ENCODE measurements around the gene NXPH4.

NXPH4 gene

DNA sequence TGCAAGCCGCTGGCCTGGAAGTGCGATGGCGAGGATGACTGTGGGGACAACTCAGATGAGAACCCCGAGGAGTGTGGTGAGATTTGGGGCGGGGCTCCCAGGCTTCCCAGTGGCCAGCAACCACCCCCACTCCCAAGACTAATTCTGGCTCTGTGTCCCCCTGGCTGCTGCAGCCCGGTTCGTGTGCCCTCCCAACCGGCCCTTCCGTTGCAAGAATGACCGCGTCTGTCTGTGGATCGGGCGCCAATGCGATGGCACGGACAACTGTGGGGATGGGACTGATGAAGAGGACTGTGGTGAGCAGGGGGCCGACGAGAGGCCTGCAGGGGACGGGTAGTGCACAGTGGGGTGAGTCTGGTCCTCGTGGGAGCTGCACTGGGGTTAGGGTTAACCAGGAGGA, 12.1 kb upstream of the NXPH4 start:
- DNase-seq: no peak

DNA sequence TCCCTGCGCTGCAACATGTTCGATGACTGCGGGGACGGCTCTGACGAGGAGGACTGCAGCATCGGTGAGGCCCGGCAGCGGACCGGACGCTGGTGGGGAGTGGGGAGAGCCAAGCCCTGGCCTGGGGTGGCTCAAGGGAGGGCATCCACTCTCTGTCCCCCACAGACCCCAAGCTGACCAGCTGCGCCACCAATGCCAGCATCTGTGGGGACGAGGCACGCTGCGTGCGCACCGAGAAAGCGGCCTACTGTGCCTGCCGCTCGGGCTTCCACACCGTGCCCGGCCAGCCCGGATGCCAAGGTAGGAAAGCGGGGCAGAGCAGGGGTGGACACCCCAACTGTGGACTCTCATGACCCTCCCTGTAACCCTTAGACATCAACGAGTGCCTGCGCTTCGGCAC, 11.4 kb upstream of the NXPH4 start:
- DNase-seq: no peak

DNA sequence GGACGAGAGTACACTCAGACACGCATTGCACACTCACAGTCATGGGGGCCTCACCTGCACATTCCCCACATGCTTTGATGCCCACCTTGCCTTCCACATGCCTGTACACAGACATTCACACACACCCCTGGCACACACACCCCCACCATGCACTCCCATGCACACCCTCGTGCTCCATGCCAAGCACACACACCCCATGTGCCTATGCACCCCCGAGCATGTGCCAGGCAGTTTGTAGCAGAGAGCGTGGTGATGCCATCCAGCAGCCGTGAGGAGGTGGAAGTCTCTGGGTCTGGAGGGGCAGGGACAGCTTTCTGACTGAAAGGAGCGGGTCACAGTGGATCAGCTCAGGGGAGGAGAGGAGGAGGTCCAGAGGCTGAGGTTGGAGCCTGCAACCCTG, 10.7 kb upstream of the NXPH4 start:
- no peak for DNase-seq

DNA sequence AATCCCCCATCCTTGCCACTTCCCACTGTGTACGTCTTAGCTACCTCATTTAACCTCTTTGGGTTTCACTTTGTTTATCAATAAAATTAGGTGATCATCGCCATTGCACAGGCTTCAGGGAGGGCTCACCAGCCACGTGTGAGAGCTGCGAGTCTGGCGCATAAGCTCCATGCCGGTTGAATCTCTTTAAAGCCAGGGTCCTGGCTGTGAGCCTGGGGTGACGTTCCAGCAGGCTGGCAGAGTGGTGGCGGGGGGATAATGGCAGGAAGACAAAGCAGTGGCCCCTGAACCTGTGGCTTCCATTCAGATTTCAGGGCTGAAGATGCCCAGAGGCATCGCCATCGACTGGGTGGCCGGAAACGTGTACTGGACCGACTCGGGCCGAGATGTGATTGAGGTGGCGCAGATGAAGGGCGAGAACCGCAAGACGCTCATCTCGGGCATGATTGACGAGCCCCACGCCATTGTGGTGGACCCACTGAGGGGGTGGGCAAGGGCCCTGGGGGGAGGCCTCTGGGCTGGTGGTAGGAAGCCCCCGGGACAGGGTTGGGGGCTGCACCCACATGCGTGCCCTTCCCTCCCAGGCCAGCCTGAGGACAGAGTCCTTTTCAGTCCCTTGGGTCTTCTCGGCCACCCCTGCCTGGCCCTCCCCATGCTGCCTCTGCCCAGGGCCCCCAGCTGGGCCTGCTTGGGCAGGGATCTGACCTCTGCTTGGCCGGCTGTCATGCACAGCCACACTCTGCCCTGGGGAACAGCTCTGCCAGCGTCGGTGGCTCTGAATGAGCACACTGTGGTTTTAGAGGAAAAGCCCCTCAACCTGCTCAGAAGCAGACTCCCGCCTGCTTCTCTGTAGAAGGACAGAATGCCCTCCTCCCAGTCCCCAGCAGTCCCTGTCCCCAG, 8.6 kb upstream of the NXPH4 start:
- no peak for DNase-seq

DNA sequence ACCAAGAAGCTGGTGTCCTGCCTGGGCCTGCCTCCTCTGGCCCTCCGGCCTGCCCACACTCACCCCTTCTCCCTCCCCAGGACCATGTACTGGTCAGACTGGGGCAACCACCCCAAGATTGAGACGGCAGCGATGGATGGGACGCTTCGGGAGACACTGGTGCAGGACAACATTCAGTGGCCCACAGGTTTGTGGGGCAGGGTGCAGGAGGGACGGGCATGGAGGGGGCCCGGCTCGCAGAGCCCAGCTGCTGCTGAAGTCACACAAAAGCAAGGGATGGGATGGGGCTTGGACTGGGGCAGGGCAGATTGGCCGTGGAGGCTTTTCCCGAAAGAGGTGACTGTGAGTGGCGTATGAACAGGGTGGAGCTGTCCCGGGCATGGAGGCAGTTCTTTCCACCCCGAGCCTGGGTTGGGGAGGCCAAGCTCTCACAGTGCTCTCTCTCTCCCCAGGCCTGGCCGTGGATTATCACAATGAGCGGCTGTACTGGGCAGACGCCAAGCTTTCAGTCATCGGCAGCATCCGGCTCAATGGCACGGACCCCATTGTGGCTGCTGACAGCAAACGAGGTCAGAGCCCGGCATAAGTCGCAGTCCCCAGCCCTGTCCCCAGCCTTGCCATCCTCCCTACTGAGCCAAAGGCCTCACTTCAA, 7.8 kb upstream of the NXPH4 start:
- no peak for DNase-seq

DNA sequence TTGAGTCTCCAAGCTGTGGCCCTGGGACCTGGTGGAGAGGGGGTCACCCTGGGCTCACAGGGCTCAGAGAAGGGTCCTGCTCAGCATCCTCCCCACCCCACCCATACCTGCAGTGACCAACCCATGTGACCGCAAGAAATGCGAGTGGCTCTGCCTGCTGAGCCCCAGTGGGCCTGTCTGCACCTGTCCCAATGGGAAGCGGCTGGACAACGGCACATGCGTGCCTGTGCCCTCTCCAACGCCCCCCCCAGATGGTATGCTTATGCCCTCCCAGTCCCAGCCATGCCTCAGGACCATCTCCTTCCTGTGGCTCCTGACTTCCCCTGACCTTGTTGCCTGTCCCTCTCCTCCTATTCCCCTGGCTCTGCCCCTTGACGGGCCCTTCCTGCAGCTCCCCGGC, 6.7 kb upstream of the NXPH4 start:
- no peak for DNase-seq

DNA sequence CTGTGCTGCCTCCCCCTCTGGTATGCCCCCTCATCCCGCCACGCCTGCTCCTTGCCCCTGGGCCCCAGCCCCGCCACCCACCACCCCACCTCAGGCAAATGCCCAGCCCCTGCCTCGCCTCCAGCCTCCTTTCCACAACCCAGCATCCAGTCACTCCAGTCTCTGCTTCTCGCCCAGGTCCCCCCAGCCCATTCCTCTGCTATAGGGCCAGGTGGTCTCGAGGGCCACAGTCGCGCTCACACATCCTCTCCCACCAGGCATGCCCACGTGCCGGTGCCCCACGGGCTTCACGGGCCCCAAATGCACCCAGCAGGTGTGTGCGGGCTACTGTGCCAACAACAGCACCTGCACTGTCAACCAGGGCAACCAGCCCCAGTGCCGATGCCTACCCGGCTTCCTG, 6.1 kb upstream of the NXPH4 start:
- DNase-seq: no peak

DNA sequence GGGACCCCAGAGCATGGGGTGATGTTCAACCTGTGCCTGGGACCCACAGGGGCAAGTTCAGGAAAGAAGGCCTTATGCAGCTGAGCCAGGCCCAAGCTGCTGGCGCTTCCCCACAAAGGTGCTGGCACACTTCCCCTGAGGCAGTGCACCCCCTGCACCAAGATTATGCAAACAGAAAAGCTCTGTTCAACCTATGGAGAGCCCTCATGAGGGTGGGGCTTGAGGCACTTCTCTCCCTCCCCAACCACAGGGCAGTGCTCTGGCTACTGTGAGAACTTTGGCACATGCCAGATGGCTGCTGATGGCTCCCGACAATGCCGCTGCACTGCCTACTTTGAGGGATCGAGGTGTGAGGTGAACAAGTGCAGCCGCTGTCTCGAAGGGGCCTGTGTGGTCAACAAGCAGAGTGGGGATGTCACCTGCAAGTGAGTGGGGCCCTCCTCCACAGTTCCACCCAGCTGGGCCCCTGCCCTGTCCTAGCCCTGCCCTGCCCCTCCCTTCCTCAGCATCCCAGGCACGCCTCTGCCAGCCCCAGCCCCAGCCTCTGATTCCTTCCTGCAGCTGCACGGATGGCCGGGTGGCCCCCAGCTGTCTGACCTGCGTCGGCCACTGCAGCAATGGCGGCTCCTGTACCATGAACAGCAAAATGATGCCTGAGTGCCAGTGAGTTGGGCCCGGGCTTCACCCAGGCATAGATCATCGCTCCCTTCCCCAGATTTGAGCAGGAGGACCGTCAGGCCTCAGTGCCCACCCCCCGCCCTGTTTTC, 5.5 kb upstream of the NXPH4 start:
- DNase-seq: no peak

DNA sequence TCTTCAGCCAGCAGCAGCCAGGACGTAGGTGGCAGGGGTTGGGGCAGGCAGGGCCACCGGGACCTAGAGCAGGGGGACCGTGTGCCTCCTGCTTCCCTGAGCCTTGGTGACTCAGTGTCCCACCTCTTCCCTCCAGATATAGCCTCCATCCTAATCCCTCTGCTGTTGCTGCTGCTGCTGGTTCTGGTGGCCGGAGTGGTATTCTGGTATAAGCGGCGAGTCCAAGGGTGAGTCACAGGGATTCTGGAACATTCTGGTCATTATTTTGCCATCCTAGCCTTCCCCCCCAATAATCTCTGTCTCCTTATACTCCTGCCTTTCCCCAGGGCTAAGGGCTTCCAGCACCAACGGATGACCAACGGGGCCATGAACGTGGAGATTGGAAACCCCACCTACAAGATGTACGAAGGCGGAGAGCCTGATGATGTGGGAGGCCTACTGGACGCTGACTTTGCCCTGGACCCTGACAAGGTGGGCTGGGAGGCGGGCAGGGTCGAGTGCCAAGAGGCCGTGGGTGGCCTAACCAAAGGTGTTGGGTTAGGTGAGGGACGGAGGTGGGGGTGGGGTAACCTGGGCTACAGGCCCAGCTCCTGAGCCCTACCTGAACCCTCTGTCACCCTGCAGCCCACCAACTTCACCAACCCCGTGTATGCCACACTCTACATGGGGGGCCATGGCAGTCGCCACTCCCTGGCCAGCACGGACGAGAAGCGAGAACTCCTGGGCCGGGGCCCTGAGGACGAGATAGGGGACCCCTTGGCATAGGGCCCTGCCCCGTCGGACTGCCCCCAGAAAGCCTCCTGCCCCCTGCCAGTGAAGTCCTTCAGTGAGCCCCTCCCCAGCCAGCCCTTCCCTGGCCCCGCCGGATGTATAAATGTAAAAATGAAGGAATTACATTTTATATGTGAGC, 4.5 kb upstream of the NXPH4 start:
- no peak for DNase-seq

DNA sequence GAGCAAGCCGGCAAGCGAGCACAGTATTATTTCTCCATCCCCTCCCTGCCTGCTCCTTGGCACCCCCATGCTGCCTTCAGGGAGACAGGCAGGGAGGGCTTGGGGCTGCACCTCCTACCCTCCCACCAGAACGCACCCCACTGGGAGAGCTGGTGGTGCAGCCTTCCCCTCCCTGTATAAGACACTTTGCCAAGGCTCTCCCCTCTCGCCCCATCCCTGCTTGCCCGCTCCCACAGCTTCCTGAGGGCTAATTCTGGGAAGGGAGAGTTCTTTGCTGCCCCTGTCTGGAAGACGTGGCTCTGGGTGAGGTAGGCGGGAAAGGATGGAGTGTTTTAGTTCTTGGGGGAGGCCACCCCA, 3.9 kb upstream of the NXPH4 start:
- no peak for DNase-seq

DNA sequence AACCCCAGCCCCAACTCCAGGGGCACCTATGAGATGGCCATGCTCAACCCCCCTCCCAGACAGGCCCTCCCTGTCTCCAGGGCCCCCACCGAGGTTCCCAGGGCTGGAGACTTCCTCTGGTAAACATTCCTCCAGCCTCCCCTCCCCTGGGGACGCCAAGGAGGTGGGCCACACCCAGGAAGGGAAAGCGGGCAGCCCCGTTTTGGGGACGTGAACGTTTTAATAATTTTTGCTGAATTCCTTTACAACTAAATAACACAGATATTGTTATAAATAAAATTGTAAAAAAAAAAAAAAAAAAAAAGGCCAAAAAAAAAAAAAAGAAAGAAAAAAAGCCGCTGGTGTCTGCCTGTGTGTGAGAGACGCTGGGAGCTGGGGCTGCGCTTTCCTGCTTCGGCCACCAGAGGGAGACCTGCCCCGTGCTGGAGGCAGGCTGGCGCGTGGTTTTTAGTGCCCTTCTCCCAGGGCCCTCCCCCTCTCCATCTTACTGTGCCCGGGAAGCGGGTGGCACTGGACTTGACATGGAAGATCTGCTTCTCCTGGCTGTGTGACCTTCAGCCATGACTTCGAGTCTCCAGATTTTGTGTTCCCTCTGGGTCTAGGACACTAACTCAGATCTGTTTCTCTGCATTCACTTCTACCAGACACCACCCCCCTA, 3.4 kb upstream of the NXPH4 start:
- DNase-seq: no peak

DNA sequence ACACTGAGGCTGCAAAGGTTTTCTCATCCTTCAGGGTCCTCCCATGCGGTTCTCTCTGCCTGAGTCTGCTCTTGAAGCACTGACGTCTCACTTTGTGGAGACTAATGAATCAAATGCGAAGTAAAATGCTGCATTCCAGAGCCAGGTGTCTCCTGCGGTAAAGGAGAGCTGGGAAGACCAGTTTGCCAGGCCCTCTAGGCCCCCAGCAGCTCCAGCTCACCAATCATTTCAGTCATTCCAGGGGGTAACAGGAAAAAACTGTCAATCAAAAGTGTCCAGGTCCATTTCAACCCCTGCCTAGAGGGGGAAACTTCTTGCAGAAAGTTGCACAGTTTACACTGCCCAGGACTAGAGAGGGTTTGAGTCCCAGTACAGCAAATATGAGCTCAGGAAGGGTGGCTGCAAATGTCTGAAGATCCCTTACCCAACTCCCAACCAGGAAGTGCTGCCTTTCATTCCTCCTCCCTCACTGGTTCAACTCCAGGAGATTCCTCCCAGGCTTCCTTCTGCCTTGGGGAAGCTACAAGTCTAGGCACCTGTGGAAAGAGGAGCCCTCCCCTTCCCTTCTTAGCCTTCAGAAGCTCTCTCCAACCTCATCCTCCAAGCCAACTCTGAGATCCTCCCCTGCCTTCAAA, 2.7 kb upstream of the NXPH4 start:
- no peak for DNase-seq

DNA sequence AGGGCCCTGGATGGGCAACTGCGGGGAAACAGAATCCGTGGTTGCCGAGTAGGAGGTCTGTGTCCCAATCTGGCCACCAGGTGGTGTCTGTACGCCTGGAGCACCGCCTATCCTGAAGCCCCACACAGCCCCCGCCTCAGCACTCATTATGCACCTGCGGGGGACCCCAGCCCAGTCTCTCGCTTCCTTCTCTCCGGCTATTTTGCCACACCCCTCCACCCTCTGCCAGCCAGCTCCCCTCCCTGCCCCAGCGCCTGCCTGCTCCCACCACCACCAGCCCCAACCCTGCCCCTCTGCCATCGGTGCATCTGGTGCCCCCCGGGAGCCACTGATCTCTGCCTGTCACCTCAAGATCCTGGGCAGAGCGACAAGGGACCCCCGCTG, 2.2 kb upstream of the NXPH4 start:
- DNase-seq: no peak

DNA sequence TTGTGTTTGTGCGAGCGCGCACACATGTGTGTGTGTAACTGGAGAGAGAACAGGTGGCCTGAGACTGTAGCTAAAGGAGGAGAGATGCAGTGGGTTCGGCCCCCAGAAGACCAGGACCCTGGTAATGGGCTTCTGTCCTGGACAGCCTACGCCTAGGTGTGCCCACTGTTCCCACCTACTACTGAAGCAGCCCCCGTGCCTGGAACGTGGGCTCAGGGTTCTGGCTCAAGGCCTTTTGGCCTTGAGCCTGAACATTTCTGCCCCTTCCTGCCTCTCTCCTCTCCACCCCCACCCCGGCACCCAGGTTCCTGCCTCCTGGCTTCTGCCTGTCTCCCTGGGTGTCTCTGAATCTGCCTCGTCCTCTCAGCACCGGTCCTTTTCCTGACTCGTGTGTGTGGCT, 1.5 kb upstream of the NXPH4 start:
- no peak for DNase-seq

DNA sequence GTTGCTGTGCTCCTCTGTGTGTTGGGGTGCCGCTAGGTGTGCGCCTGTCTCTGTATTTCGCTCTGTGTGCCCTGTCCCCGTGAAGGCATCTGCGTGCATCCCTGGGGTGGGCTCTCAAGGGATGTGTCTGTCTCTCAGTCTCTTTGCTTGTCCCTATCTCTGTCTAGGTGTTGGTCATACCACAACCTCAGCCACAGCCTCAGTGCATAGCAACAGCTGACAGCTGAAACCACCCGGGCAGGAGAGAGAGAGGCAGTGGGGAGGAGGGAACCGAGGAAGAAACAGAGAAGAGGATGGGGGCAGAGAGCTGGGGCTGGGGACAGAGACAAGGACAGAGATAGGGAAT, 953 bp upstream of the NXPH4 start:
- DNase-seq: no peak

DNA sequence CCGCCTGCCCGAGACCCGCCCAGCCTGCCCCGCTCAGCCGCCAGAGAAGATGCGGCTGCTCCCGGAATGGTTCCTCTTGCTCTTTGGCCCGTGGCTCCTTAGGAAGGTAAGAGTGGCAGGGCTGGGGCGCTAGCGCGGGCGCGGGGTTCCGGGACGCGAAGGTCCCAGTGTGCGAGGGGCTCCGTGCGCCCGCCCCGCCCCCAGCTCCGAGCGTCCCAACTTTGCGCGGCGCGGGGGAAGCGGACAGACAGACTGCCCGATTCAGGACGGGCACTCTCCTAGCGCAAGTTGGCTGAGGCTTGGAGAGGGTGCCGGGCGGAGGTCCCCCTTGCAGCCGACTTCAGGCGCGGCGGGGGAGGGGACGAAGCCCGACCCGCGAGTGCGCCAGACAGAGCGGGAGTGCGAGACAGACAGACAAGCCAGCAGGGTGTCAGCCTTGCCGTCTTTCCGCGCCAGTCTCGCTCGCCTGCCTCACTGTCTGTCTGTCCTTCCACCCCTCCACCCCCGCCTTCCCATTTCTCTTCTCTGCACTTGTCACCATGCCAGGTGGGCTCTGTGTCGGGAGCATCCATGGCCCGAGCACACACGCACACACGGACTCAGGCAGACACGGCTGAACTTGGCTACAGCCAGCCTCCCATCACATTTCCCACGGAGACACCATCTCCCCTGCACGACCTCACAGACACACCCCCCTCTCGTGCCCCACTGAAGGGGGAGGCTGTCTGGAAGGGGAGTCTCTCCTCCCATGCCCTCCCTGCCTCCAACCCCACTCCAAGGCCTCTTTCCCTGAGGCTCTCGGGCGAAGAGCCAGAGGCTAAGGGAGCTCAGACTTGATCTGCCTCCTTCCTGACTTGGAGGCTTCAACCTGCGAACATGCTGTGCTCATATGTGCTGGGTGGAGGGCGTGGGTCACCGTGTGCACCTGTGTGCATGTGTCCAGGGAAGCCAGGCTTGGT, 606 bp downstream of the NXPH4 start:
- DNase-seq: no peak

DNA sequence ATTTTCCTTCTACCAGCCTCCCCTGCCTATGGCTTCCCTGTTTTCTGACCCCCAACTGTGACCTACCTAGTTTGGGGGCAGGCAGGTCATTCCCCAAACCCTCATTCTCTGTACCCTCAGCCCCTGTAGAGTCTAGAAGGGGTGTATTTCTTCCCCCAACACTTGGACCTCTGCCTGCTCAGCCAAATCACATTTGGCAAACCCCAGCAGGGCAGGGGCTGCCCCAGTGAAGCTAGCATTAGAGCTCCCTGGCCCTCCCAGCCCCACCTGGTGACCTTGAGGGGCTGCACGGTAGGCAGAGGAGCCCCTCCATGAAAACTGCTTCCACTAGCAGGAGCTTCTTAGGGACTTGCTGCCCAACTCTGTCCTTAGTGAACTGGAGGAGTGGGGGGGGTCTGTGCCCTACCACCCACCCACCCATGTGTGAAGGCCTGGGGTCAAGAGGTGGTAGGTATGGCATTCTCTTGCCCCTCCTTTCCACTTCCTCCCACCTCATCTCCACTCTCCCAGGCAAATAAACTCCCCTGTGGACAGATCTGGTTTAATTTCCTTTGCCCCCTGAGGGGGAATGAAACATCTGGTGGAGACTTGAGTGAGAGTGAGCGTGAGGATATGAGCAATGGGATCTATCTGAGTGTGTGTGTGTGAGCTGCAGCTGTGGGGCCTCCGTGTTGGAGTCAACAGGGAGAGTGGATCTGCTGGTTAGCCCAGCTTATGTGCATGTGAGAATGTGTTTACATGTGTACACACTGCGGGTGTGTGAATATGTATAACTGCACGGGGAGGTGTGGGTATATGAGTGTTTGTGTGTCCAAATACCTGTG, 1.6 kb downstream of the NXPH4 start:
- no peak for DNase-seq

DNA sequence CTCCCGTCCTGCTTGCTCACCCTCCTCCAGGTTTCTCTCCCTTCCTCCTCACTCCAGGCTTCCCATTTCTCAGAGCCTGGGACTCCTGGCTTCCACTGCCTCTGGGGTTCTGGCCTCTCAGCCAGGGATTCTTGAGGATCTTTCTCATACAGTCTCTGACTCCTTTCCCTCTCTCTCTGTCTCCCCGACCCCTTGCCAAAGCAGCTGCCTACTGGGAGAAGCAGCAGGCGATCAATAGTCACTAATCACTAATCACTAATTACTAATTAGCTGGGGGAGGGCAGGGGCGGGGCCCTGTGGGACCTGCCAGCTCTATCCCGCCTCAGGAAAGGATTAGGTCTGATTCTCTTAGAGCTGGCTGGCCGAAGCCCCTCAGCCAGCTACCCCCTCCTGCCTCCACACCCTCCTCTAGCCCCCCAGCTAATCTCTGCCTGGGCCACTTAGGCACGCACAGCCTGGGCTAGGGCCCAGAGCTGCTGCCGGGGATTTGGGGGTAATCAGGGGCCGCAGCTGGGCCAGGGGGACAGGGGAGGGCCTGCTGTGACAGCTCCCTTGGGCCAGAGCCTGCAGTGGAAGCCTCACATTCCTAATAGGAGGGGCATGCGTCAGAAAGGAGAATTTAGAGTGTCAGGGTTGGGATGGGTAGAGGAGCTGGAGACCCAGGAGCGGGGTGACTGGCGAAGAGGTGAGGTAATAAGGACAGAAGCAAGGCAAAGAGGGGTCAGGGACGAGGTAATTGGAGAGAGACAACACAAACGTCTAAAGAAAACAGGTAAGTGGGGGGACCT, 2.8 kb downstream of the NXPH4 start:
- DNase-seq: no peak

Measured in GOT3 (cell line).